Glutamatergic neuron (in vitro differentiated cells): ENCODE measurements around the gene ZMIZ1. TPM values are rescaled to one million over a fixed set of nuclear protein-coding genes. Genes with fewer than 3 reads are reported as not detected.

Experiments used
- DNase-seq: peaks from one replicate; pipeline ENCODE4 v3.0.0; 2022
- H3K27ac Mint-ChIP-seq: one replicate; pipeline ENCODE4 v1.8.0; 2020; ENCODE audit warnings: mild to moderate bottlenecking, mixed read lengths, inconsistent platforms; ENCODE audit not compliant: unreplicated experiment
- H3K27me3 Mint-ChIP-seq: one replicate; pipeline ENCODE4 v1.8.0; 2020; ENCODE audit warnings: mild to moderate bottlenecking, moderate library complexity, mixed read lengths, inconsistent platforms; ENCODE audit not compliant: unreplicated experiment
- H3K36me3 Mint-ChIP-seq: one replicate; pipeline ENCODE4 v1.8.0; 2020; ENCODE audit warnings: mild to moderate bottlenecking, mixed read lengths, inconsistent platforms; ENCODE audit not compliant: unreplicated experiment
- H3K4me1 Mint-ChIP-seq: one replicate; pipeline ENCODE4 v1.8.0; 2020; ENCODE audit warnings: mild to moderate bottlenecking, low read depth, mixed read lengths, inconsistent platforms; ENCODE audit not compliant: unreplicated experiment
- H3K4me3 Mint-ChIP-seq: one replicate; pipeline ENCODE4 v1.8.0; 2020; ENCODE audit warnings: mild to moderate bottlenecking, mixed read lengths, inconsistent platforms; ENCODE audit not compliant: unreplicated experiment
- H3K9me3 Mint-ChIP-seq: one replicate; pipeline ENCODE4 v1.8.0; 2020; ENCODE audit warnings: mild to moderate bottlenecking, moderate library complexity, mixed read lengths, inconsistent platforms; ENCODE audit not compliant: unreplicated experiment
- total RNA-seq: library from RNA; stranded (reverse); fragmentation: NEBNext Ultra II Directional; extraction: Animal tissue kit (Norgen Biotek cat#: 25700); gene quantifications from one replicate; pipeline ENCODE4 v1.2.1, GENCODE V29; 2021; ENCODE audit not compliant: unreplicated experiment
- TF ChIP-seq, protein P1 (sequence below): fragments of 200-600 bp; sonication (generic); IDR thresholded peaks from one replicate; pipeline ENCODE4 v1.5.0; 2021; ENCODE audit not compliant: partially characterized antibody, unreplicated experiment

Gene ZMIZ1
- total RNA-seq, 1 donor from 2014 or later, result 230 TPM

DNA sequence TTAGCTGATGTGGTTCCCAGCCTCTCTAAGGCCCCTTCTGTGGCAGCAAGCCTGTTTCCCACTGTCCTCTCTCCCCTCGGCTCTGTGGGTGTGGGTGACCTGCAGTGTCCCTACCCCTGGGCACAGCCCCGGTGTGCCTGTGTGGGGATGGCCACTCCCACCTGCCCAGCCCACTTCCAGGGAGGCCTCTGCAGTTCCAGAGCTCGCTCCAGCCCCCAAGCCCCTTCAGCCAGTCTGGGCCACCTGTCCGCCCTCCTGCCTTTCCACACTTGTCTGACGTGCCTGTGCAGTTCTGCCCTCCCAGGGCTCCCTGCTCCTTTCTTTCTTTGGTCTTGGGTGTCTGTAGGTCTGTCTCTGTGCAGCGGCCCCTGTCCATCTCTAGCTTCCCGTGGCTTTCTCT lies 151.5 kb downstream of the ZMIZ1 start:
- Mint-ChIP-seq H3K27ac (peak overlapping the region; percentile 98), H3K9me3 (peaks cover 33% of the 10 kb centered on the region), H3K36me3 (peaks cover 3% of the 10 kb centered on the region), H3K4me1 (peaks cover 52% of the 10 kb centered on the region), H3K4me3 (peak overlapping the region; percentile 69), H3K27me3 (peaks cover 24% of the 10 kb centered on the region)
- TF ChIP-seq, protein P1, sequence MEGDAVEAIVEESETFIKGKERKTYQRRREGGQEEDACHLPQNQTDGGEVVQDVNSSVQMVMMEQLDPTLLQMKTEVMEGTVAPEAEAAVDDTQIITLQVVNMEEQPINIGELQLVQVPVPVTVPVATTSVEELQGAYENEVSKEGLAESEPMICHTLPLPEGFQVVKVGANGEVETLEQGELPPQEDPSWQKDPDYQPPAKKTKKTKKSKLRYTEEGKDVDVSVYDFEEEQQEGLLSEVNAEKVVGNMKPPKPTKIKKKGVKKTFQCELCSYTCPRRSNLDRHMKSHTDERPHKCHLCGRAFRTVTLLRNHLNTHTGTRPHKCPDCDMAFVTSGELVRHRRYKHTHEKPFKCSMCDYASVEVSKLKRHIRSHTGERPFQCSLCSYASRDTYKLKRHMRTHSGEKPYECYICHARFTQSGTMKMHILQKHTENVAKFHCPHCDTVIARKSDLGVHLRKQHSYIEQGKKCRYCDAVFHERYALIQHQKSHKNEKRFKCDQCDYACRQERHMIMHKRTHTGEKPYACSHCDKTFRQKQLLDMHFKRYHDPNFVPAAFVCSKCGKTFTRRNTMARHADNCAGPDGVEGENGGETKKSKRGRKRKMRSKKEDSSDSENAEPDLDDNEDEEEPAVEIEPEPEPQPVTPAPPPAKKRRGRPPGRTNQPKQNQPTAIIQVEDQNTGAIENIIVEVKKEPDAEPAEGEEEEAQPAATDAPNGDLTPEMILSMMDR, result no peak
- no peak for DNase-seq

GRCh38 chr10:79221110-79222051 lies 152.6 kb downstream of the ZMIZ1 start:
- Mint-ChIP-seq H3K9me3 (peaks cover 32% of the 10 kb centered on the region), H3K4me1 (peaks cover 55% of the 10 kb centered on the region), H3K4me3 (peak overlapping the region; percentile 69), H3K27ac (peak overlapping the region; percentile 98), H3K27me3 (peaks cover 22% of the 10 kb centered on the region), H3K36me3 (no peaks in the 10 kb centered on the region)
- DNase-seq, result peak; percentile 87
- TF ChIP-seq, protein P1, result no peak

GRCh38 chr10:79222186-79222585 lies 153.4 kb downstream of the ZMIZ1 start:
- Mint-ChIP-seq H3K27ac (peak overlapping the region; percentile 98), H3K4me1 (peaks cover 56% of the 10 kb centered on the region), H3K9me3 (peaks cover 37% of the 10 kb centered on the region), H3K4me3 (no peak overlapping the region), H3K27me3 (peaks cover 22% of the 10 kb centered on the region), H3K36me3 (no peaks in the 10 kb centered on the region)
- no peak for DNase-seq
- TF ChIP-seq, protein P1, result no peak

DNA sequence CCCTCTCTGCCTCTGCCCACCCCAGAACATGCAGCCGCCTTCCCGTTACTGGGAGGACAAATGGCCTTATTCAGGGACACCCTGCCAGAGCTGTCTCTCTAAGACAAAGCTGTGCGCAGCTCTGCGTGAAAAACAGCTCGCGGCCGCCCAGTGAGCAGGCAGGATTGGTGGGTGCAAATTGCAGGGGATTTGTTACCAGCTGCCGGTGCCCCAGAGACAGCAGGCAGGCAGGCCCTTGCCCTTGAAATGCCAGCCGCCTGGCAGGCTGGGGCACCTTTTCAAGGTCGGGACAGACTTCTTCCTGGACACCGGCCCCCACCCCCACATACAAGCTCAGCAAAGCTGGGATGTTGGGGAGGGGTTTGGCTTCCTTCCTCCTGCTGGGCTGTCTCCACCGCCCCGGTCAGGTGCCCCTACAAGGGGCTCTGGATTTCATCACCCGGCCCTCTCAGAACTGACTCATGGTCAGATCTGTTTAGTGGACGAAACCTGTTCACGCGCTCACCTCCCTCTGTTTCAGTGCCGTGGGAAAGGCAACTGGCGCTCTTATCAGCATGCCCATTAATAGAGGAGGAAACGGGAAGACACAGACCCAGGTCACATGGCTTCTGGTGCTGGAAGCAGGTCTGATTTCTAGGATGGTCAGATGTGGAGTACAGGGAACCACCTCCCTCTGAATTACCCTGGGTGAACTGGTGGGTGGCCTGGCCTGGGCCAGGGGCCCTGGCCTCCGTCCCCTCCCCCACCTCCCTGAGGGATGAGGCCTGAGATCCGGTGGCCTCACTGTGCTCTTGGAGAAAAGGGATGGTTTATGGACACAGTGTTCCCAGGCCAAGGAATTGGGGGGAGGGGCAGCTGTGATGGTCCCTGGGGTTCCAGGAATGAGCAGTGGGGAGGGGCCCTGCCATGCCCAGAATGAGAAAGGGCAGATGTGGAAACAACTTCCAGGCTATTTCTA lies 154.6 kb downstream of the ZMIZ1 start:
- H3K36me3 Mint-ChIP-seq, result no peaks in the 10 kb centered on the region
- peak overlapping the region; percentile 62 for H3K4me3 Mint-ChIP-seq
- peaks cover 38% of the 10 kb centered on the region for H3K9me3 Mint-ChIP-seq
- peak overlapping the region; percentile 87 for H3K27ac Mint-ChIP-seq
- H3K4me1 Mint-ChIP-seq, result peaks cover 57% of the 10 kb centered on the region
- peaks cover 25% of the 10 kb centered on the region for H3K27me3 Mint-ChIP-seq
- TF ChIP-seq, protein P1, result no peak
- DNase-seq, result peak; percentile 54
